C4-2B (cell line): ENCODE data around the gene SNX7.

ENCODE experiments used
- CTCF ChIP-seq: fragments of 450-650 bp; conservative IDR thresholded peaks from 2 replicates; pipeline ENCODE4 v1.5.1; 2017; ENCODE audit warnings: mild to moderate bottlenecking
- ZFX ChIP-seq: fragments of 450-650 bp; IDR thresholded peaks from 2 replicates; pipeline ENCODE4 v1.6.1; 2017

GRCh38 chr1:98681812-98682211, 20.3 kb downstream of the SNX7 start:
- TF ChIP-seq CTCF (no peak), ZFX (no peak)
